ENCODE measurements around the gene TPRG1.
"Not testable (repeated sequence)": the region's sequence is repeated elsewhere in the genome, so short reads cannot be mapped to it uniquely, and the experiment has no call there.

Gene TPRG1

DNA sequence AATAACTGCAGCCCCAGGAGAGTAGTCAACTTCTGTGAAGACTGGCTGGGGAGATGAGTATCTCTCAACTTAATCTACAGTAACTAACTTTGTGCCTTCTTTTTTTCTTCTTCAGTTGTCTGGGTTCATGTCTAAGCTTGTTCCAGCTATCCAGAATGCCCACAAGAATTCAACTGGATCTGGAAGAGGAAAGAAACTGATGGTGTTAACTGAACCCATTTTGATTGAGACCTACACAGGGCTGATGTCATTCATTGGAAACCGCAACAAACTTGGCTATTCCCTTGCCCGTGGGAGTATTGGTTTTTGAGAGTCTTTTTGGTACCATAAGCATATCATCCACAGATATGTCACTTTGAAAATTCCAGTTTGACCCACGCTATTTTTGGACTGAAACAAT is 148.7 kb downstream of the TPRG1 start:
- no peak for DNase-seq

DNA sequence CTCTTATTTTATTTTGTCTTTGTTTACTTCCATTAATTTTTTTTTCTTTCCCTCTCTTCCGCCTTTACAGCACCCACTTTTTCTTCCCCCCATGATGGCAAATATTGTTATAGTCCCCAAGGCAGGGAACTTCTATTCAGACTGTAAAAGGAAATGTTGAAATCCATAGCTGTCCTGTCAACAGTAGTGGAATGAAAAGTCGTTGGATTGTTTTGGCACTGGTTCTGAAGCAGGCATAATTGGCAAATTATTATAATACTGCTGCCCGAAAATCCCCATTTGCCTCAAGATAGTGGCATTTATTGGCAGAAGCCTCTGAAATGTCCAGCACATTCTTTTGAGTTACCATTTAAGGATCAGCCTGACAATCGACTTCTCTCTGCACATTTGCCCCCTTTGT is 150.6 kb downstream of the TPRG1 start:
- no peak for DNase-seq

- DNase-seq: peak; percentile 98
Measured at GRCh38 chr3:189324538-189325138, 152.9 kb downstream of the TPRG1 start.

DNA sequence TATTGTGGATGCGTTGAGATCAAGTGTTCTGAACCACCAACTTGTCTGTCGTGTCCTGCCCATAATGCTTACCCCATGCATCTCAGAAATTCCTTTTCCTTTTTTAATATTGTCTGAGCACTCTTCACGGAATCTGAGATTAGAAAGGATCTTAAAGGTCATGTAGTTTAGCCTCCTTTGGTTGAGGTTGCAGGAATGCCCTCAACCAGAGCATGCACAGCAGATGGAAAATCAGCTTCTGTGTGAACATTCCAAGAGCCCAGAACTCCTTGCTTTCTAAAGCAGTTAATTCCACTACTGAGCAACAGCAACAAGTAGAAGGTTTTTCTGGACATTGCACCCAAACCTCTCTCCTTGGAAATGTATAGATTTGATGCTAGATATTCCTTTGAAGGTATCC is 153.7 kb downstream of the TPRG1 start:
- DNase-seq: no peak

DNA sequence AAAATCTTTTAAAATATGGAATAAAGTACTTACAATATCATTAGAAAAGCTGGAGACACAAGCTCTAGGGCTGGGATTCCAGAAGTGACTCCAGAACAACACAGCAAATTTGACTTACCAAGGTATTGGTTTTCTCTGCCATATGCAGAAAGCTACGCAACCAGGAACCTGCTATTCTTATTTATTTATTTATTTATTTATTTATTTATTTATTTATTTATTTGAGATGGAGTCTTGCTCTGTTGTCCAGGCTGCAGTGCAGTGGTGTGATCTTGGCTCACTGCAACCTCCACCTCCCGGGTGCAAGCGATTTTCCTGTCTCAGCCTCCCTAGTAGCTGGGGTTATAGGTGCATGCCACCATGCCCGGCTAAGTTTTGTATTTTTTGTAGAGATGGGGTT is 157.9 kb downstream of the TPRG1 start:
- DNase-seq: not testable (repeated sequence)

DNA sequence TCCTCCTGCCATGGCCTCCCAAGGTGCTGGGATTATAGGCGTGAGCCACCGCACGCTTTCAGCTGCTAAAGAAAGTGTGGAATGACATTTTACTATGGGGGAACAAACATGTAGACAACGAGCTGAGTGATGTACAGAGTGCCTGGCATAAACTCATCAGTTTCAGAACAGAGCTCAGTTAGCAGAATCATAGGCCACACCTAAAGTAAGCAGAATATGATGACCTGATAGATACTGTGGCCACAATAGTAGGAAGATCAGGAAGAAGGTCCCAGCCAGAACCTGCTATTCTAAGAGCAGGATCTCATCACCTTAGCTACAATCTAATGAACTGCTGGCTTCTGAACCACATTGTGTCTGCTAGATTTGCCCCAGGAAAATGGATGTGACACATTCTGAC is 158.3 kb downstream of the TPRG1 start:
- DNase-seq: no peak

DNA sequence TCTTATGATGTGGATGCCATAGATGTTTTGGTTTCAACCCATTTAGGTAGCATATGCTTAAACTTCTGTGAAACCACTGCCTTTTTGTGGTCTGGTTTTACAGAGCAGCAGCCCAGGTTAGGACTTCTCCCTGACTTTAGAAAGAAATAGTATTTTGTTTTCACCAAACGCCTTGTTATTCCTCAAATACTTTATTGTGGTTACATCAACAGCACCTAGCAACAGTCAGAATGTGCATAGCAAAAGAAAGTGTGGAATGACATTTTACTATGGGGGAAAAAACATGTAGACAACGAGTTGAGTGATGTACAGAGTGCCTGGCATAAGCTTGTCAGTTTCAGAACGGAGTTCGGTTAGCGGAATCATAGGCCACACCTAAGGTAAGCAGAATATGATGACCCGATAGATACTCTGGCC is 159.2 kb downstream of the TPRG1 start:
- DNase-seq: no peak

GRCh38 chr3:189334064-189334920 is 162.5 kb downstream of the TPRG1 start:
- DNase-seq: no peak

DNA sequence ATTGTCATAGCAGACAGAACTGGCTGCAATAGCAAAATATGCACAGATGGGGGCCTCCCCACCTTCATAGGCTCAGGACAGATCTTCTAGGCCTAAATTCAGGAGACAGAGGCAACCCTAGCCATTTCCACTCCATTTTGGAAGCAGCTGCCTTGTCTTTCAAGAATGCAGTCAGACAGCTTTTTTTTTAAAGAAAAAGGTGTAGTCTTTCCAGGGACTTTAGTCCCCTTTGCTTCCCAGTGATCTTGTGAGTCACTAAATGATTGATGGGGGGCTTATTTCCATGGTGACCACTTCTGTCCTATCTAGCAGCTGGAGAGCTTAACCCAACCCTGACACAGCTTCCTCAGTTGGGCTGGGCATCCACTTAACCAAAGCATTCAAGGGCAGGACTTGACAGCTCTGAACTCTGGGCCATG is 165.9 kb downstream of the TPRG1 start:
- no peak for DNase-seq

DNA sequence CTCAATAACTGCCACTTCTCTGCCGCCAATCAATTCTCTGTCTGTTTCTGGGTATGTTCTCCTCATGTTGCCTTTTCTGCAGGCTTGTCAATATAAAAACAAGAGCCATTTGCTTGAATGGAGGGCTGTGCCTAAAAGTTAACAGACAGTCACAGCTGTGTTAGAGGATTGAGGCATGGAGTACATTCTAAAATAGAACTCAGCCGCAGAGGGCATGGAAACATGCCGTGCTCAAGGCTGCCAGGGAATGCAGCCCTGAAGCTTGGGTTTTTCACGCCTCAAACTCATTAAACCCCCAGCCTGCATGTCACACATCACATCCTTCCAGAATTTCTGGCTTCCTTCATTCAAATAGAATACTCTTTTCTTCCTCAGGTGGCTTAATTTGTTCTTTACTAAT is 166.6 kb downstream of the TPRG1 start:
- no peak for DNase-seq

GRCh38 chr3:189339996-189340395 is 168.2 kb downstream of the TPRG1 start:
- no peak for DNase-seq

DNA sequence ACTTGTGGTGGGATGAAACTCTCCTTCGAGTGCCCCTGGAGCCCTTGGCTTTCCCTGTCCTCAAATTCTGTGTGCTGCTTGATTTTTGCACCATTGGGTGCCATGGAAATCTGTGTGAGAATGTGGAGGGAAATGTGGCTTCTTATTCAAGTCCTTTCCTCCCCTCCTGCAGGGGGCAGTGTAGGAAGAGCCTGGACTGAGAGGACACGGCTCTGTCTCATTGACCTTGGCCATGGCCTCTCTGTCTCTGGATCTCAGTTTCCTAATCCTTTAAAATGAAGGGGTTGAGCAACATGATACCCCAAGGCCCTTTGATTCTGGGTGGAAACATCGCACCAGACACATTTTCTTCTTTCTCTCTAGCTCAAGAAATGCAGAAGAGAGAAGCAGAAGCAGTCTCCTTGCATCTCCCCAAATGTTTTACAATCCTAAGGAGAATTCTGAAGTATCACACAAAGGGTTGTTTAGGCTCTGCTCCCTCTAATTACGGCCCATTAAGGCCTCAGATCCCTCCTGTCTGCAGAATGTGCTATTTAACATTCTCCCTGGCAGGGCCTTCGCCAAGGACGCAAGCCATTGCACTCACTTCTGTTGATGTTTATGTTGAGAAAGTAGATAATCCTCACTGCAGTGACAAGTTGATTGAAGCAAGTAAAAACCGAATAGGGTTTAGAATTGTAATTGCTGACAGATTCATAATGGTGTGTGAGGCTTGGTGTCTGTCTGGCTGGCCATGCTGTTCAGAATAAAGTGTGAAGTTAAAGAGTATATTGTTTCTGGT is 169.1 kb downstream of the TPRG1 start:
- no peak for DNase-seq

DNA sequence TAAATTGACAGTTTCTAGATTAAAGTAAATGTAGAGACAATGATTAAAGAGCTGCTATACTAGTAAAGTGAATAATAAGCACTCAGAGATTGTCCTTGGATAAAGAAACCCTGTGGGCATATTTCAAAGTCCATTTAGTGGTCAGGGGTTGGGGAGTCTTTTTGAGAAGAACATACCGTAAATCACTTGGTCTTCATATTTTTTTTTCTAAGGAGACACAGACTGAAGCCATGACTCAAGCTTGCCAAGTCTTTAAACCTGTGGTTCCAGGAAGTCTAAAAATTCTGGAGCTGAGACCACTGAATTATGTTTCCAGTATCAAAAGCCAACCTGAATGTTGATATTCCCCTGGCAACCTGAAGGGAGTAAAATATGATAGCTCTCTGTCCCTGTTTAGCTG is 171.0 kb downstream of the TPRG1 start:
- no peak for DNase-seq

DNA sequence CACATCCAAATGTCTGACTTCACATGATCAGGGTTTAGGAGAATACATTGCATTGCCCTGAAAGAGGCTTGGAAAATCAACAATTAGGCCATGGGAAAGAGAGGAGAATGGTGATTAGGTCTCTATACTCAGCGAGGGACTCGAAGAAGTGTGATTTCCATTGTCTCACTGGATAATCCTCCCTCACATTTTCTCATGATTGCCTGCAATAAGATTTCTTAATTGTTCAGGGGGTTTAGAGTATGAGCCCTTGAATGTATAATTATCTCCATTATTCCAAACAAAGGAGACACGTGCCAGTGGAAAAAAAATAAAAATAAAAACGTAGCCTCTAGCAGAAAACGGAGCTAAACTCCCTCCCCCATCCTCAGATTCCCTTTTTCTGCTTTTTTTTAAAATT is 173.2 kb downstream of the TPRG1 start:
- DNase-seq: no peak

GRCh38 chr3:189349772-189350171 is 178.0 kb downstream of the TPRG1 start:
- DNase-seq: no peak

- DNase-seq: no peak
Measured at GRCh38 chr3:189353318-189353965, 181.7 kb downstream of the TPRG1 start.

GRCh38 chr3:189353988-189354889 is 182.5 kb downstream of the TPRG1 start:
- no peak for DNase-seq

DNA sequence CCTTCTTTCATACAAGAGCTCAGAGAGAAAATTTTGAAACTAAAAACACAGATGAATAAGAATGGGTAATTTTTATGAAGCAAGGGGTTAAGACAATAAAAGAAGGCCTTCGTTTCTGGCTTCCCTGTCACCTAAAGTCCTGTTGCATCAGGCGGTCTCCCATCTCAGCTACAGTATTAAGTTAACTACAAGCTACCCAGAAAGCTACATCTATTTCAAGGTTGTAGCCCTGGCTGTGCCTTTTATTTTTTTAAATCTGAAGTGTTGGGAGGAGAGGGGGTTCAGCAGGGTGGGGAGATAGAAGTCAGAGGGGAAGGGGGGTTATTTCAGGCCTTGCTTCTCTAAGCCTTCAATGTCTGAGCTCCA is 183.3 kb downstream of the TPRG1 start:
- DNase-seq: no peak

DNA sequence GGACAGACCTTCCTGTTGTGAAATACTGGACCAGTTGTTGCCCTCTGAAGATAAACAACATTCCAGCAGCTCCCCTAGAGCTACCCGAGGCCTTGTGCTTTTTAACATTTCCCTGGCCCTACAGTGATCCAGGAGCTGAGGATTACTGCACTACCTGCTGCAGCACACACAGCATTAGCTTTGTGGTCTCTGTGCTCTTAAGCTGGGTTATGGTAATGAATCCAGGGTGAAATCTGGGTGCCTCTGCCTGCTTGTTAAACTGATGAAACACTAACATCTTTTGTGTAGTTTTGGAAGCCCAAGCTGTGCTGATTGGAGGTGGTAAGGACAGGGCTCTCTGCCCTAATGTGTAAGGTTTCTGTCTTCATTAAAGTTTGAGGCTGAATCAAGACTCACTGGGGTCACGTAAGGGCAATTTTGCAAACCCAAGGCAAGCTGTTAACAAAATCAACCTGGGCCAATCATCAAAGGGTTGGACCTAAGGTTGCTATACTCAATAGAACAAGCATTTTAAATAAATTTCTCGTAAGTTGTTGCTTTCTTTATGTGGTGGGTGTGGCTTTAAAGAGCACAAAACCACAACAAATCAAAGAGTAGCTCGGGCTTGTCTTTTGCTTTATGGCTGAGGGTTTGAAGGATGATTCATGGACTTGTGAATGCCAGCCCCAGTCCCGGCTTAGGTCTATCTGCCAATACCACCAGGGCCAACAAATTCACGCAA is 183.9 kb downstream of the TPRG1 start:
- no peak for DNase-seq

DNA sequence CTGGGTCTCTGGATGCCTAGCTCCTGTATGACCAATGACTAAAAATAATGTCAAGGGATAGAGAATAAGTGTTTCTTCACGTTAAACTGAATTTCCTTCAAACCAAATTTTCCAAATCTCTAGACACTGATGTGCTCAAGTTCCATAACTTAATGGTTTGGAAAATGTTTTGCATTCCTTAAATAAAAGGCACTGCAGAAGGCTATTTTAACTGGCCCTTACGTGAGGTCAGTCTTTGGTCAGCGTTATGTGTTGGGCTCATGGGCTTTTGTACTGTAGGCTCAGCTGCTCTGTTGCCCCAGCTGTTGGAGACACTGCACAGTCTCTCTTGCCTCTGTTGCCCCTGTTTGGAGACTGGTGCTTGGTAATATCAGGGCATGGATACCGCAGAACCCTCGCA is 188.5 kb downstream of the TPRG1 start:
- DNase-seq: no peak

DNA sequence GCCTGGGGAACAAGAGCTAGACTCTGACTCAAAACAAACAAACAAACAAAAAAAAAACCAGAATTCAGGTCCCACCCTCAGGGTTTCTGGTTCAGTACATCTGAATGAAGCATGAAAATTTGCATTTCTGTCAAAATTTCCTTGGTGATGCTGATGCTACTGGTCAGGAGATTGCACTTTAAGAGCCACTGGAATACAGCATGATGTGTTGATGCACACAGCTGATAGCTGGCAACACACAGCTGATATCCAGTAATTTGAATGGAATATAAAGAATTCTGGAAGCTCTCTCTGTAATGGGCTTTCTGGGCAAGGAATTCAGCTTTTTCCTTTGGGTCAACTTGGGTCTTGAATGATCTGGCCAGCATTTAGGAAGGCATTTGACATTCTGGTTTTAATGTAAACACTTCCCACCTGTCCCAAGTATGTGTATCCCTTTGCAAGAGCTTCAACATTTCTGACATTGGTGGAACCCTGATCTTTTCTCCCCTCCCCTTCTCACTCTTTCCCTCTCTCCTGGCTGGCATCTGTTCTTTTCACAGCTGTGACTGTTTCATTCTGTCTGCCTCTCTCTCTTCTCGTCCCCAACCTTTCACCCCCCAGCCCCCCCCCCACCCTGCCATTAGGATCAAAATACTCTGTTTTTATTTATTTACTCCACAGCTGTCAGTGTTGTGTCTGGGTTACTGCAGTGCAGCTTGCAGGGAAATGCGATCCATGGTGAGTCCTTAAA is 189.5 kb downstream of the TPRG1 start:
- no peak for DNase-seq
